ENCODE data around the gene PTPRM.

- TF ChIP-seq CTCF (tag by site-specific recombination; IDR thresholded peaks at IDR 0.05) (no peak), RBAK (tag by site-specific recombination; IDR thresholded peaks at IDR 0.05) (no peak), KLF16 (tag by site-specific recombination; IDR thresholded peaks at IDR 0.05) (no peak)
Observed at GRCh38 chr18:7809978-7810377, 242.9 kb downstream of the PTPRM start.

Data from HEK293 (cell line).